KG1 (cell line): ENCODE data around the gene NUMB.

Source experiments
- DNase-seq: peaks from one replicate; lab custom pipeline; 2025; lab: John Stamatoyannopoulos, UW

The NUMB gene

GRCh38 chr14:73261075-73261474 is 197.3 kb downstream of the NUMB start:
- no peak for DNase-seq

GRCh38 chr14:73260574-73260973 is 197.8 kb downstream of the NUMB start:
- DNase-seq = no peak

- no peak for DNase-seq
Observed at GRCh38 chr14:73259837-73260236, 198.5 kb downstream of the NUMB start.

GRCh38 chr14:73258845-73259611 is 199.3 kb downstream of the NUMB start:
- DNase-seq = no peak

GRCh38 chr14:73258076-73258475 is 200.3 kb downstream of the NUMB start:
- no peak for DNase-seq

- no peak for DNase-seq
Observed at GRCh38 chr14:73255693-73256225, 202.6 kb downstream of the NUMB start.

- no peak for DNase-seq
Observed at GRCh38 chr14:73255005-73255400, 203.3 kb downstream of the NUMB start.

GRCh38 chr14:73254247-73255004 is 203.9 kb downstream of the NUMB start:
- no peak for DNase-seq

GRCh38 chr14:73253721-73254120 is 204.6 kb downstream of the NUMB start:
- DNase-seq = no peak

GRCh38 chr14:73253323-73253610 is 205.1 kb downstream of the NUMB start:
- no peak for DNase-seq

- no peak for DNase-seq
Observed at GRCh38 chr14:73252491-73253322, 205.6 kb downstream of the NUMB start.

GRCh38 chr14:73251516-73252215 is 206.7 kb downstream of the NUMB start:
- no peak for DNase-seq

- no peak for DNase-seq
Observed at GRCh38 chr14:73250781-73251500, 207.4 kb downstream of the NUMB start.

- no peak for DNase-seq
Observed at GRCh38 chr14:73250317-73250713, 208.0 kb downstream of the NUMB start.

GRCh38 chr14:73249564-73250316 is 208.6 kb downstream of the NUMB start:
- DNase-seq = no peak

- DNase-seq = no peak
Observed at GRCh38 chr14:73249108-73249507, 209.2 kb downstream of the NUMB start.

- no peak for DNase-seq
Observed at GRCh38 chr14:73248108-73248868, 210.1 kb downstream of the NUMB start.

GRCh38 chr14:73246387-73247150 is 211.8 kb downstream of the NUMB start:
- DNase-seq = no peak
